Liver (tissue), 9 donors: ENCODE data around the gene NTNG1. TPM values are rescaled to one million over a fixed set of nuclear protein-coding genes. Genes with fewer than 3 reads are reported as not detected.

Experiments
- DNase-seq: peaks from one replicate; pipeline ENCODE4 v3.0.0-alpha.2; 2017; ENCODE audit warnings: low spot score
- H3K27ac ChIP-seq, 2 donors: one replicate each; pipeline ENCODE4 v1.7.0; 2013; ENCODE audit warnings: inconsistent platforms in 2 of 2, low read length in 2 of 2, control low read depth in 1 of 2, low read depth in 1 of 2, mild to moderate bottlenecking in 1 of 2
- H3K27me3 ChIP-seq, 4 donors: one replicate each; pipeline versions ENCODE4 v1.6.1 to v1.7.0; 2013; ENCODE audit warnings: low read length in 3 of 4, inconsistent platforms in 1 of 4, mild to moderate bottlenecking in 1 of 4, moderate library complexity in 1 of 4; ENCODE audit not compliant: control insufficient read depth in 4 of 4, insufficient read depth in 4 of 4
- H3K36me3 ChIP-seq, 4 donors: one replicate each; pipeline versions ENCODE4 v1.6.1 to v1.7.0; 2013; ENCODE audit warnings: low read length in 3 of 4, mild to moderate bottlenecking in 3 of 4, low read depth in 1 of 4, moderate library complexity in 1 of 4; ENCODE audit not compliant: control insufficient read depth in 4 of 4, insufficient read depth in 3 of 4
- H3K4me1 ChIP-seq, 4 donors: one replicate each; pipeline versions ENCODE4 v1.6.1 to v1.7.0; 2013; ENCODE audit warnings: low read length in 3 of 4, mild to moderate bottlenecking in 3 of 4, moderate library complexity in 1 of 4; ENCODE audit not compliant: control insufficient read depth in 4 of 4, insufficient read depth in 4 of 4
- H3K4me3 ChIP-seq, 3 donors: one replicate each; pipeline versions ENCODE4 v1.6.1 to v1.7.0; 2013; ENCODE audit warnings: low read length in 3 of 3, control low read depth in 1 of 3, low read depth in 1 of 3, mild to moderate bottlenecking in 1 of 3
- H3K9ac ChIP-seq, 2 donors: one replicate each; pipeline ENCODE4 v1.7.0; 2013; ENCODE audit warnings: low read length in 2 of 2, mild to moderate bottlenecking in 2 of 2, moderate library complexity in 2 of 2, control low read depth in 1 of 2, low read depth in 1 of 2
- H3K9me3 ChIP-seq, 4 donors: one replicate each; pipeline versions ENCODE4 v1.6.1 to v1.7.0; 2013; ENCODE audit warnings: low read length in 3 of 4; ENCODE audit not compliant: control insufficient read depth in 4 of 4
- ATF3 ChIP-seq: IDR thresholded peaks from 2 replicates; pipeline ENCODE4 v1.6.1; 2016; ENCODE audit warnings: antibody characterized with exemption
- CTCF ChIP-seq: fragments of 150-350 bp; IDR thresholded peaks from 2 replicates; pipeline ENCODE4 v1.5.1; 2017; ENCODE audit warnings: improper control_type of control experiment, low read depth, low read length; ENCODE audit not compliant: missing input control
- EGR1 ChIP-seq, 2 donors: IDR thresholded peaks; 2 replicates each; pipeline ENCODE4 v1.6.1; 2016 to 2018; ENCODE audit warnings: antibody characterized with exemption in 2 of 2, low read depth in 2 of 2
- FOXA1 ChIP-seq: IDR thresholded peaks from 2 replicates; pipeline ENCODE4 v1.6.1; 2016; ENCODE audit warnings: antibody characterized with exemption
- GABPA ChIP-seq, 2 donors: IDR thresholded peaks in 1 of 2; conservative IDR thresholded peaks in 1 of 2; 2 replicates each; pipeline ENCODE4 v1.6.1; 2016; ENCODE audit warnings: antibody characterized with exemption in 2 of 2, mild to moderate bottlenecking in 1 of 2, moderate library complexity in 1 of 2
- HNF4A ChIP-seq, 2 donors: conservative IDR thresholded peaks; 2 replicates each; pipeline ENCODE4 v1.6.1; 2016; ENCODE audit warnings: antibody characterized with exemption in 2 of 2, mild to moderate bottlenecking in 2 of 2
- JUND ChIP-seq, 2 donors: IDR thresholded peaks; 2 replicates each; pipeline ENCODE4 v1.6.1; 2016; ENCODE audit warnings: antibody characterized with exemption in 2 of 2
- NR2F2 ChIP-seq: IDR thresholded peaks from 2 replicates; pipeline ENCODE4 v1.6.1; 2016; ENCODE audit warnings: antibody characterized with exemption
- RAD21 ChIP-seq, 2 donors: IDR thresholded peaks; 2 replicates each; pipeline ENCODE4 v1.6.1; 2016; ENCODE audit warnings: antibody characterized with exemption in 2 of 2, mild to moderate bottlenecking in 2 of 2
- RXRA ChIP-seq, 2 donors: IDR thresholded peaks; 2 replicates each; pipeline ENCODE4 v1.6.1; 2017 to 2018; ENCODE audit warnings: antibody characterized with exemption in 2 of 2, mild to moderate bottlenecking in 1 of 2
- SP1 ChIP-seq: IDR thresholded peaks from 2 replicates; pipeline ENCODE4 v1.6.1; 2018; ENCODE audit warnings: antibody characterized with exemption, mild to moderate bottlenecking
- TAF1 ChIP-seq: conservative IDR thresholded peaks from 2 replicates; pipeline ENCODE4 v1.6.1; 2016; ENCODE audit warnings: antibody characterized with exemption, mild to moderate bottlenecking
- YY1 ChIP-seq: IDR thresholded peaks from 2 replicates; pipeline ENCODE4 v1.6.1; 2016; ENCODE audit warnings: antibody characterized with exemption, mild to moderate bottlenecking
- ZBTB33 ChIP-seq: IDR thresholded peaks from 2 replicates; pipeline ENCODE4 v1.6.1; 2016; ENCODE audit warnings: antibody characterized with exemption
- WGBS: extraction: QIAGEN DNeasy Blood & Tissue Kit; methylation state at CpG from one replicate; pipeline ENCODE4 v1.1.7; 2013; 5-methylcytosine and 5-hydroxymethylcytosine counted together
- polyA plus RNA-seq, 2 donors: library from polyadenylated mRNA; stranded (reverse) in 1 of 2; unstranded in 1 of 2; fragments of 200-250 nt in 1 of 2; fragments of >200 nt in 1 of 2; fragmentation: Nextera tagmentation in 1 of 2; extraction: Ambion mirVana in 1 of 2; gene quantifications; one replicate each; pipeline versions ENCODE4 v1.2.1 to v1.2.3, GENCODE V29; 2013 to 2015
- total RNA-seq, 2 donors: library from RNA; depleted of rRNA; stranded (reverse); fragments of >200 nt; gene quantifications; one replicate each; pipeline ENCODE4 v1.2.3, GENCODE V29; 2014
- donor health status: healthy.
- donor health status: healthy.
- donor health status: healthy.
- donor health status: healthy.
- donor health status: healthy.

The NTNG1 gene
- total and polyA plus RNA-seq, 4 donors = under 0.01 TPM; not detected in 2

- no peaks in the 10 kb centered on the region for H3K4me1 ChIP-seq
- no peak overlapping the region for H3K4me3 ChIP-seq
- peaks cover 0 to 10% (median 0%) of the 10 kb centered on the region in 4 donors for H3K9me3 ChIP-seq
- DNase-seq = no peak
- TF ChIP-seq SP1 (no peak), CTCF (no peak), YY1 (no peak)
- 79% methylated on average over 1 of the region's 1 CpG for WGBS
- H3K9ac ChIP-seq = no peak overlapping the region
- no peaks in the 10 kb centered on the region for H3K36me3 ChIP-seq
- H3K27me3 ChIP-seq = no peaks in the 10 kb centered on the region
- no peak overlapping the region for H3K27ac ChIP-seq
Observed at GRCh38 chr1:107225706-107226105, 84.9 kb downstream of the NTNG1 start.

GRCh38 chr1:107228704-107229371 lies 88.0 kb downstream of the NTNG1 start:
- H3K9ac ChIP-seq = no peak overlapping the region
- TF ChIP-seq ATF3 (no peak), NR2F2 (no peak), SP1 (no peak), RXRA (IDR thresholded peaks at IDR 0.05) (no peak), TAF1 (no peak), RAD21 (IDR thresholded peaks at IDR 0.05) (no peak), CTCF (no peak), GABPA (IDR thresholded peaks at IDR 0.05 in 1 of 2, conservative IDR thresholded peaks at IDR 0.05 in 1 of 2) (no peak)

GRCh38 chr1:107229711-107230110 lies 88.9 kb downstream of the NTNG1 start:
- H3K9ac ChIP-seq = no peak overlapping the region
- DNase-seq = no peak
- H3K27me3 ChIP-seq = no peaks in the 10 kb centered on the region
- no peaks in the 10 kb centered on the region for H3K36me3 ChIP-seq
- H3K27ac ChIP-seq = no peak overlapping the region
- TF ChIP-seq GABPA (IDR thresholded peaks at IDR 0.05 in 1 of 2, conservative IDR thresholded peaks at IDR 0.05 in 1 of 2) (no peak), NR2F2 (no peak), TAF1 (no peak), CTCF (no peak), FOXA1 (no peak), ZBTB33 (no peak), YY1 (no peak), EGR1 (IDR thresholded peaks at IDR 0.05; ENCODE audit: low read depth in 2 of 2) (no peak), HNF4A (conservative IDR thresholded peaks at IDR 0.05) (no peak), JUND (IDR thresholded peaks at IDR 0.05) (no peak), ATF3 (no peak)
- 61% methylated on average over 2 of the region's 2 CpGs for WGBS
- H3K9me3 ChIP-seq = peaks cover 0 to 10% (median 0%) of the 10 kb centered on the region in 4 donors
- no peaks in the 10 kb centered on the region for H3K4me1 ChIP-seq
- H3K4me3 ChIP-seq = no peak overlapping the region

More at GRCh38 chr1:107228704-107229371, 88.0 kb downstream of the NTNG1 start:
- no peaks in the 10 kb centered on the region for H3K36me3 ChIP-seq
- no peaks in the 10 kb centered on the region for H3K27me3 ChIP-seq
- H3K4me3 ChIP-seq = no peak overlapping the region
- H3K9me3 ChIP-seq = peaks cover 0 to 10% (median 0%) of the 10 kb centered on the region in 4 donors
- 74% methylated on average over 4 of the region's 4 CpGs for WGBS
- H3K4me1 ChIP-seq = no peaks in the 10 kb centered on the region
- no peak overlapping the region for H3K27ac ChIP-seq
- DNase-seq = no peak
